HG03354 (cell line): ENCODE measurements around the gene PTPRM.
A peak's percentile ranks its signal among the peaks of the same experiment; 100 is the strongest.

Experiments
- ATAC-seq: cut with Tn5 transposase; IDR thresholded peaks from one replicate; pipeline ENCODE4 v1.9.1; 2021; ENCODE audit warnings: mild to moderate bottlenecking; ENCODE audit not compliant: unreplicated experiment, poor library complexity, severe bottlenecking

The PTPRM gene

DNA sequence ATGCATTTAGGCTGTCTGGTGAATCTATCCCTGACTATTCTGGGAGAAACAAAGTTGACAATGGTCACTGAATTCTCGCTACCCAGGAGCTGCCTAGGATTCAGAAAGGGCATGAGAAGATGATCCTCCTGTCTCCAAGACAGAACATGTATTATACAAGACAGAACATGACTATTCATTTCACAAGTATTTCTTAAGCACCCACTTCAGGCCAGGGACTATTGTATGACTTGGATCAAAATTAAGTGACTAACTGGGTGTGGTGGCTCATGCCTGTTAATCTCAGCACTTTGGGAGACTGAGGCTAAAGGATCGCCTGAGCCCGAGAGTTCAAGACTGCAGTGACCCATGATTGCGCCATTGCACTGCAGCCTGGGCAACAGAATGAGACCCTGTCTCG, 806.4 kb downstream of the PTPRM start:
- ATAC-seq: no peak

DNA sequence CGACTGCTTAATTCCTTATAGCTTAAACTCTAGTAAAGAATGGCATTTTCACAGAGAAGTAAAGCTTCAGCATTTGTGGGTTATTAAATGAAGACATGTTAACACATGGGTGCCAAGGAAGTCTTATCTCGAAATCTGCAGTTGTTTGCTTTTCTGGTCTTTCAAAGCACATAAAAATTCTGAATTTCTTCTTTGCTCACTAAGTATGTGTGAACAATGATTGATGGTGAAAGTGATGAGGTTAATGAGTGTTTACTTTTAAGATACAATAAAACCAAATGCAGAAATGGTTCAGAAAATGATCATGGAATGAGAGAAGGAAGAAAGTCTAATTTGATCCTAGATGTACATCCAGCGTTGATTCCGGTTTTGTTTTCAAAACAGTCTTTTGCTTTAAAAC, 807.6 kb downstream of the PTPRM start:
- no peak for ATAC-seq

DNA sequence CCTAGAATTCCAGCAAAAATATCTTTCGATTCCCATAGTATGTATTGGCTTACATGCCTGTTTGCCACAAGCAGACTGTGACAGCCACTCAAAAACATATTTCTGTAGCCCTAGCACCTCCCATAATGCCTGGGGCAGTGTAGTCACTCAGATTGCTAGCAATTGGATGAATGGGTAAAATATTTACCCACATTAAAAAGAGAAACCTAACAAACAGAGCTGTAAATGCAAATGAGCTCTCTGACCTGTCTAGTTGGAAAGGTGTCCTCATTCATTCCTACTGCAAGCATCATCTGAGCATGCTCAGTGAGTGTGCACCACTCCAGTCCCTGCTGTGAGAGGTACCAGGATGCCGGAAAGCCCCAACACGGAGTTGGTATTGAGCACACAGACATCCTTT, 808.1 kb downstream of the PTPRM start:
- ATAC-seq: no peak

DNA sequence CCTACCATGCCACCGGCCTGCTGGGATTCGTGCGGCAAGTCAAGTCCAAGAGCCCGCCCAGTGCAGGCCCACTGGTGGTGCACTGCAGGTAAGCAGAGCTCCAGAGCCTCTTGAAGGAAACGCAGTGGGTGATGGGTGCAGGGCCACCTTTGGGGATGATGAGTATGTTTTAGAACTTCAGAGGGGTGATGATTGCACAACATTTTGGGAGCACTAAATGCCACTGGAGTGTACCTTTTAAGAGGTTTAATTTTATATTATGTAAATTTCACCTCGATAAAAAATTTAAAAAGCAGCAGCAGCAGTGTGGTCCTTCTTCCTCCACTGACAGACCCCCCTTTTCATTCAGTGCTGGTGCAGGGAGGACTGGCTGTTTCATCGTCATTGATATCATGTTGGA, 809.0 kb downstream of the PTPRM start:
- ATAC-seq: no peak

GRCh38 chr18:8379187-8379941, 812.2 kb downstream of the PTPRM start:
- no peak for ATAC-seq

DNA sequence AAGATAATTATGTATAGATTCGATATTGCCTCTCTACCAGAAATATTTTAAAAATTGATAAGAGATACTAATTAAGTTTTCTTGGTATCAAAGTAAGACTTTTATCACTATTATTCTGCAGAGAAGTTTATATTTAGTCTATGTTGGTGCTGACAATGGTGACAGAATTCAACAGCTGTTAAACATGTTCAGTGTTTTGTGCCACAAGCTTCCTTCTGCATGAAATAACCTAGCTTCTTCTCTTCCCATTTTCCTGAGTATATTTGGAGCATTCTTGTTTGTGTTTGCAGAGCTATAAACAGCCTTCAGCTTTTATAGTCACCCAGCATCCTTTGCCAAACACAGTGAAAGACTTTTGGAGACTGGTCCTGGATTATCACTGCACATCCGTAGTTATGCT, 812.9 kb downstream of the PTPRM start:
- ATAC-seq: no peak

GRCh38 chr18:8380926-8381325, 813.8 kb downstream of the PTPRM start:
- ATAC-seq: no peak

DNA sequence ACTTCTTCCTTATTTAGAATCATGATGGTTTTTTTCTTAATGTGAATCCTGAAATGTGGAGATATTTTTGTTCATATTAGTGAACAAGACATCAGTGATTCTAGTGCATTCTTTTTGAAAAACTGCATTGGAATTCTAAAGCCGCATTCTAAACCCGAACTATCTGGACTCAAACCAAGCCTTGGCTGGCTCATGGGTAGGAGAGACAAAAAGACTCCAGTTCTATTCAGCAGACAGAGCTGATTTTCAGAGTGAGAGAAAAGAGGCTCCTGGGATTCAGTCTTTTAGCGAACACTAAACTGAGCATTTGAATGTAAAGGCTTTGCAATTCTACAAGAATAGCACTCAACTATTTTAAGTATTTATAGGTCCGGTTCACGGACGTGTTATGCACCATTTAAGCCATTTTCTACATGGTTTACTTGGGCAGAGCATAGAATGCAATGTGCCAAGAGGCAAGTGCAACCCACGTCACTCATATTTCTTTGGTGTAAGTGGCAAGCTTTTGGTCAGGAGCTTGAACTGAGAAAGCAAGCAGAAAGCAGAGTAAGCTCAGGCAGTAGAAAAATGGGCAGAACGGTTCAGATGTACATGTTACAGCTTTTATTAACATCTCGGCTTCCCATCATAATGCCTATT, 814.8 kb downstream of the PTPRM start:
- no peak for ATAC-seq

DNA sequence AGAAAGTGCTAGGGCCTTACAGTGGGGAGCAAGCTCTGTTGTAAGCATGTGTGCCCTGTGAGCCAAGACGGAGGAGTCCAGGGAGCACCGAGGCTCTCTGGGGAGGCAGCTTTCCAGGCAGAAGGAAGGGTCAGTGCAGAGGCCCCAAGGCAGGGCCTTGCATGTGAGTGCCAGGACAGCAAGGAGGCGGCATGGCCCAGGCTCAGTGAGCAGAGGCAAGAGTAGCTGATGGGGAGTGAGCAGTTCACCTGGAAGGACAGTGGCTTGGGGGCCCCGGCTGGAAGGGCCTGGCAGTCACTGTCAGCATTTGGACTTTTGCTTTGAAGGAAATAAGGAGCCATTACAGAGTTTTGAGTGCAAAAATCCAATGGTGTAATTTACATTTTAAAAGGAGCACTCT, 818.3 kb downstream of the PTPRM start:
- ATAC-seq: no peak

GRCh38 chr18:8386669-8387380, 819.7 kb downstream of the PTPRM start:
- no peak for ATAC-seq

DNA sequence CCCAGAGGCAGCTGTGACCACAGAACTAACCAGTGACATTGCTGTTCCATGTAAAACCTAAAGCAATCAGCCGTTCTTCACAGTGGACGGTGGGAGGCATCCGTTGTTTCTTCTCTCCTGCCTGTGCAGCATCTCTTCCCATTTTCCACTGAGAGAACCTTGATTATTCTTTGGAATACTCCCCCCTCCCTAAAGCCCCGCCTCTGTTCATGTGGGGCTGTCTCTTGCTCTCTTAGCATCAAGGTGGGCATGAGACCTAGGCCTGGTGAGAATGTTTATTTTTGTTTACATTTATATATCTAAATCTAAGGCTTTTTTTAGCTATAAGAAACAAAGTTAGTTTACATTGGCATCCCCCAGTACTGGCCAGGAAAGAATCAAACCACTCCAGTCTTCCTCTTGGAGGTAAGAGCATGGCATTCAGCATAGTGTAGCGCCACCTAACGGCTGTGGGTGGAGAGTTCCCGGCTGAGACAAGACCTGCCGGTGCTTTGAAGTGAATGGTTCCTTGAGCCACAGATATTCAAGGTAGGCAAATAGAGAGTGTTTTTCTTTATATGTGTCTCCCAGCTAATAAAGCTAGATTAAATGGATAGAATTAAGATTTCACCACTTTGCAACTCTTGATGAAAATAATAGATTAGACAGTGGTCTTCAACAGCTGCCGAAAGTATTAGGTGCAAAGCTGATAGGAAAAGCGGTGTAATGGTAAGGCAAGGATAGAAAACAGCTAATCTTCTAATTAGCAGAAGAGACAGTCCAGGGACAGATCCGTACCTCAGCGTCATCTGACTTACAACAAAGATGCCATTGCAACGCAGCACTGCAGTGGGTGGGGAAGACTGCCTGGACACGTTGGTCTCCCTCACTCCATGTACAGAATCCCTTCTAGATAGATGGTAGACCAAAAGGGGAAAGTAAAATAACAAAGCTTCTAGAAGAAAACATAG, 822.5 kb downstream of the PTPRM start:
- peak; percentile 64 for ATAC-seq

DNA sequence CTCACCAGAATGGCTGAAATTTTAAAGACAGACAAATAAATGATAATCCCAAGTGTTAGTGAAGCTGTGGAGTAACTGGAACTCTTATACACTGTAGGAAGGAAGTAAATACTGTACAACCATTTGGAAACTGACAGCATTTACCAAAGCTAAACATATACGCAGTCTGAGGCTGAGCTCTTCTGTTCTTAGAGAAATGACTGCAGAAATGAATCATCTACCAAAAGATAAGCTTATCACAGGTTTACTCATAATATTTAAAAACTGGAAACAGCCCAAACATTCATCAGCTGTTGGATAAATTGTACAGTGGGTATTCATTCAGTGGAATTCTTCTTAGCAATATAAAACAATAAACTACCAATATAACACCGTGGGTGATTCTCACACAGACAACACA, 824.0 kb downstream of the PTPRM start:
- ATAC-seq: no peak

DNA sequence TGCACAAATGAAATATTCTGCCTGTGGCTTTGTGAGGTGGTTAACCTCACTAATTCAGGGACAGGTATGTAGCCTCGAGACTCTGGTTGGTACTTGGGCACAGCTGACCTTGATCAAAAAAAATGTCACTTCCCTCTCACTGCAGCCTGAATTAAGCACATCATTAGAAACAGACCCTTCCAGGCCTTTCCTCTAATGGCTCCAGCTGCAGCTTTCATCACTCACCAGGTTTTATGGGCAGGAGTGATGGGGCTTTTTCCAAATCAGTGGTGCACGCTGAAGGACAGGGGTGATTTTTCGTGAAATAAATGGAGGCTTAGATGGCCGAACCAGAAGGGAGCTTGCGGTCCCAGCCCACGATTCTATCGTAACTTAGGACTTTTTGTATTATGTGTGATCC, 829.1 kb downstream of the PTPRM start:
- no peak for ATAC-seq

- no peak for ATAC-seq
Measured at GRCh38 chr18:8397034-8397433, 829.9 kb downstream of the PTPRM start.

DNA sequence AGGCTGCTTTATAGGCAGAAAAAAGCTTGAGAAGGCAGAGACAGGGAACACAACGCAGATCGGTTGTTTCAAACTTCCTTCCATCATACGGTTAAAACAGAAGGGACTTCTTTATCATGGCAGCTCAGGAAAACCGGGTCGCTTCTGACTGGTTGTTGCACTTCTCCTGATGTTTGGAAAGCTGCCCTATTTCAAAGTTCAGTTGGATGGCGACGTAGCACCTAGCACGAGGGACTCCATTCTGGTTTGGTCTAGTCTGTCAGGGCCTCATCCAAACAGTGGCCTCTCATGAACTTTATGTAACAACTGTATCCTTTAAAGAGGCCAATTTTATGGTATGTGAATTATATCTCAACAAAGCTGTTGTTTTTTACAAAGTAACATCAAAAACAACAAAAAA, 832.0 kb downstream of the PTPRM start:
- ATAC-seq: no peak

GRCh38 chr18:8400193-8400752, 833.2 kb downstream of the PTPRM start:
- no peak for ATAC-seq

- ATAC-seq: no peak
Measured at GRCh38 chr18:8400825-8401224, 833.7 kb downstream of the PTPRM start.

- ATAC-seq: no peak
Measured at GRCh38 chr18:8401606-8402005, 834.5 kb downstream of the PTPRM start.

- no peak for ATAC-seq
Measured at GRCh38 chr18:8402237-8402636, 835.1 kb downstream of the PTPRM start.

- ATAC-seq: no peak
Measured at GRCh38 chr18:8403713-8404112, 836.6 kb downstream of the PTPRM start.
